DND-41 (cell line): ENCODE measurements around the gene ZBTB21.

Source experiments
- ATAC-seq: fragments of 200-7000 bp; cut with Tn5 transposase; 3 replicates; pipeline ENCODE4 v1.9.1; 2021; ENCODE audit warnings: low read depth; ENCODE audit not compliant: insufficient read depth
- DNase-seq: peaks from one replicate; pipeline ENCODE4 v3.0.0-alpha.2; 2020
- H2AFZ ChIP-seq: 2 replicates; pipeline ENCODE4 v1.6.0; 2012; ENCODE audit warnings: low read depth, low read length
- H3K27ac ChIP-seq: 2 replicates; pipeline ENCODE4 v1.5.1; 2012; ENCODE audit warnings: low read length, inconsistent platforms
- H3K27me3 ChIP-seq: fragments of 200-600 bp; sonication (generic); 2 replicates; pipeline ENCODE4 v1.6.0; 2012; ENCODE audit warnings: low read length, mild to moderate bottlenecking, inconsistent platforms; ENCODE audit not compliant: insufficient read depth, poor library complexity
- H3K36me3 ChIP-seq: 2 replicates; pipeline ENCODE4 v1.5.1; 2012; ENCODE audit warnings: low read length, inconsistent platforms; ENCODE audit not compliant: insufficient read depth
- H3K4me1 ChIP-seq: 2 replicates; pipeline ENCODE4 v1.5.1; 2012; ENCODE audit warnings: mild to moderate bottlenecking, low read length; ENCODE audit not compliant: insufficient read depth
- H3K4me2 ChIP-seq: 2 replicates; pipeline ENCODE4 v1.6.0; 2012; ENCODE audit warnings: mild to moderate bottlenecking, moderate library complexity, low read length, inconsistent platforms; ENCODE audit not compliant: insufficient read depth
- H3K4me3 ChIP-seq, 2 experiments: fragments of 200-600 bp in 1 of 2; shearing (Covaris generic) in 1 of 2; 2 replicates each; pipeline ENCODE4 v1.5.1; 2012 to 2016; ENCODE audit warnings: inconsistent platforms in 2 of 2, low read length in 2 of 2, mild to moderate bottlenecking in 2 of 2, low read depth in 1 of 2, moderate library complexity in 1 of 2
- H3K79me2 ChIP-seq: 2 replicates; pipeline ENCODE4 v1.6.0; 2012; ENCODE audit warnings: low read length, inconsistent platforms; ENCODE audit not compliant: insufficient read depth
- H3K9ac ChIP-seq: 2 replicates; pipeline ENCODE4 v1.6.0; 2012; ENCODE audit warnings: low read depth, mild to moderate bottlenecking, inconsistent platforms, low read length, moderate library complexity
- H3K9me3 ChIP-seq: 2 replicates; pipeline ENCODE4 v1.5.1; 2012; ENCODE audit warnings: low read length, moderate library complexity, mild to moderate bottlenecking, inconsistent platforms; ENCODE audit not compliant: insufficient read depth, severe bottlenecking
- H4K20me1 ChIP-seq: 2 replicates; pipeline ENCODE4 v1.6.0; 2012; ENCODE audit warnings: low read length; ENCODE audit not compliant: insufficient read depth
- EZH2 ChIP-seq: IDR thresholded peaks from 3 replicates; pipeline ENCODE4 v1.6.1; 2012; ENCODE audit warnings: borderline replicate concordance, low read depth, mild to moderate bottlenecking, moderate library complexity, low read length, inconsistent platforms; ENCODE audit not compliant: severe bottlenecking
- TF ChIP-seq, protein P1 (sequence below): IDR thresholded peaks from 2 replicates; pipeline ENCODE4 v1.5.1; 2012; ENCODE audit warnings: borderline replicate concordance, low read length, moderate library complexity, mild to moderate bottlenecking; ENCODE audit not compliant: poor library complexity, severe bottlenecking; ENCODE audit errors: extremely low read depth

Gene ZBTB21

DNA sequence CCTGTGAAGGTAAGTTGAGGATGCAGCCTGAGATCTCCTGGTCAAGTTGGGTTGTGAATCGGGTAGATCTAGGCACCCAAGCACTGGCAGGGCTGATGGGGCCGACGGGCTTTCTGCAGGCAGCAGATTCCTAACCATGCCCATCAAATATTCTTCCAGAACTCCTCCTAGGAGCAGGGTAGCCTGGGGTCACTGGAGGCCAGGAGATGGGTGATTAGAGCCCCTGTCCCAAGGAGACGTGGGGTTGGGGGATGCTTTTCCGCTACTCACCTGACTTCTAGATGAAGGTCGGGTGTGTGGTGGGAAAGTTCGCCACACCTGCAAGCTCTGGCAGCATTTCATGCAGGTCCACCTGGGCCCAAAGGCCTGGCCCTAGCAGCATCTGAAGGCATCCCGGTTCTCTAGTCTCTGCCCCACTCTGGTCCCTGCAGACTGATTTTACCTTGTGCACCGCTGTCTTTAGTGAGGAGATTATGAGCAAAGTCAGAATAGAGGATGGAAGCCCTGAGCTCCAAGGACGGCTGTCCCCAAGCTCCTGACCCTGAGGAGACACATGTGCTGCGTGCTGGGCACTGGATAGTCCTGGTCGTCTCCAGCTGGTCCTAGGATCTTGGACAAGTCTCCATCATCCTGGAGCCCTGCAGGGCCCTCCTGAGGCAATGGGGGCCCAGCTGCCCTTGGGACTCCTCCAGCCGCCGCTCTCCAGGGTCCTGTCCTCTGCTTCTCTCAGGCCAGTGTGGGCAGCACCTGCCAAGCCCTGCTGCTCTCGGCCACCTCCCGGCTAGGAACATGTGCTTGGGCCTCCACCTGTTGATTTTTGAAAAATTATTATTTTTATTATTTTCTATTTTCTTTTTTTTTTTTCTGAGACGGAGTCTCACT, 34.5 kb downstream of the ZBTB21 start:
- no peak overlapping the region for H3K4me3 ChIP-seq
- H3K27me3 ChIP-seq: no peaks in the 10 kb centered on the region
- DNase-seq (no peak), ATAC-seq (no peak)
- no peaks in the 10 kb centered on the region for H3K36me3 ChIP-seq
- no peaks in the 10 kb centered on the region for H4K20me1 ChIP-seq
- H2AFZ ChIP-seq: no peak overlapping the region
- no peak overlapping the region for H3K4me2 ChIP-seq
- no peaks in the 10 kb centered on the region for H3K79me2 ChIP-seq
- H3K27ac ChIP-seq: no peak overlapping the region
- H3K9me3 ChIP-seq: peaks cover 4% of the 10 kb centered on the region
- H3K4me1 ChIP-seq: peaks cover 12% of the 10 kb centered on the region
- H3K9ac ChIP-seq: no peak overlapping the region
- TF ChIP-seq, protein P1, sequence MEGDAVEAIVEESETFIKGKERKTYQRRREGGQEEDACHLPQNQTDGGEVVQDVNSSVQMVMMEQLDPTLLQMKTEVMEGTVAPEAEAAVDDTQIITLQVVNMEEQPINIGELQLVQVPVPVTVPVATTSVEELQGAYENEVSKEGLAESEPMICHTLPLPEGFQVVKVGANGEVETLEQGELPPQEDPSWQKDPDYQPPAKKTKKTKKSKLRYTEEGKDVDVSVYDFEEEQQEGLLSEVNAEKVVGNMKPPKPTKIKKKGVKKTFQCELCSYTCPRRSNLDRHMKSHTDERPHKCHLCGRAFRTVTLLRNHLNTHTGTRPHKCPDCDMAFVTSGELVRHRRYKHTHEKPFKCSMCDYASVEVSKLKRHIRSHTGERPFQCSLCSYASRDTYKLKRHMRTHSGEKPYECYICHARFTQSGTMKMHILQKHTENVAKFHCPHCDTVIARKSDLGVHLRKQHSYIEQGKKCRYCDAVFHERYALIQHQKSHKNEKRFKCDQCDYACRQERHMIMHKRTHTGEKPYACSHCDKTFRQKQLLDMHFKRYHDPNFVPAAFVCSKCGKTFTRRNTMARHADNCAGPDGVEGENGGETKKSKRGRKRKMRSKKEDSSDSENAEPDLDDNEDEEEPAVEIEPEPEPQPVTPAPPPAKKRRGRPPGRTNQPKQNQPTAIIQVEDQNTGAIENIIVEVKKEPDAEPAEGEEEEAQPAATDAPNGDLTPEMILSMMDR: no peak
- no peak for TF ChIP-seq EZH2

DNA sequence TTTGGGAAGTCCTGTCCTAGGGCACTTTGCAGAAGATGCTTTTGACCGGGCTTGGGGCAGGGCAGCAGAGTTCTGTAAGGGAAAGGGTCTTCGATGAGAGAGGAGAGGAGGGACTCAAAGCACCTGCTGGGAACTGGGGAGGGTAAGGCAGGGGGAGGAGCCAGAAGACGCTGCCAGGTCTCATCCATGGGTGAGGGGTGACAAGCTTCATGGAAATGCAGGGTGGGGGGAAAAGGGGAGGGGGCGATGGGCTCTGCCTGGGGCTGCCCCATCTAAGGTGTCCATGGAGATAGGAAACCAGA, 35.5 kb downstream of the ZBTB21 start:
- TF ChIP-seq EZH2: no peak
- TF ChIP-seq, protein P1: no peak
- no peak overlapping the region for H2AFZ ChIP-seq
- no peak for ATAC-seq
- no peaks in the 10 kb centered on the region for H3K36me3 ChIP-seq
- peaks cover 4% of the 10 kb centered on the region for H3K9me3 ChIP-seq
- no peaks in the 10 kb centered on the region for H3K79me2 ChIP-seq
- no peak overlapping the region for H3K4me3 ChIP-seq
- H3K9ac ChIP-seq: no peak overlapping the region
- H3K4me1 ChIP-seq: peaks cover 12% of the 10 kb centered on the region
- H3K27ac ChIP-seq: no peak overlapping the region
- H4K20me1 ChIP-seq: no peaks in the 10 kb centered on the region
- DNase-seq: no peak
- no peak overlapping the region for H3K4me2 ChIP-seq
- H3K27me3 ChIP-seq: no peaks in the 10 kb centered on the region

DNA sequence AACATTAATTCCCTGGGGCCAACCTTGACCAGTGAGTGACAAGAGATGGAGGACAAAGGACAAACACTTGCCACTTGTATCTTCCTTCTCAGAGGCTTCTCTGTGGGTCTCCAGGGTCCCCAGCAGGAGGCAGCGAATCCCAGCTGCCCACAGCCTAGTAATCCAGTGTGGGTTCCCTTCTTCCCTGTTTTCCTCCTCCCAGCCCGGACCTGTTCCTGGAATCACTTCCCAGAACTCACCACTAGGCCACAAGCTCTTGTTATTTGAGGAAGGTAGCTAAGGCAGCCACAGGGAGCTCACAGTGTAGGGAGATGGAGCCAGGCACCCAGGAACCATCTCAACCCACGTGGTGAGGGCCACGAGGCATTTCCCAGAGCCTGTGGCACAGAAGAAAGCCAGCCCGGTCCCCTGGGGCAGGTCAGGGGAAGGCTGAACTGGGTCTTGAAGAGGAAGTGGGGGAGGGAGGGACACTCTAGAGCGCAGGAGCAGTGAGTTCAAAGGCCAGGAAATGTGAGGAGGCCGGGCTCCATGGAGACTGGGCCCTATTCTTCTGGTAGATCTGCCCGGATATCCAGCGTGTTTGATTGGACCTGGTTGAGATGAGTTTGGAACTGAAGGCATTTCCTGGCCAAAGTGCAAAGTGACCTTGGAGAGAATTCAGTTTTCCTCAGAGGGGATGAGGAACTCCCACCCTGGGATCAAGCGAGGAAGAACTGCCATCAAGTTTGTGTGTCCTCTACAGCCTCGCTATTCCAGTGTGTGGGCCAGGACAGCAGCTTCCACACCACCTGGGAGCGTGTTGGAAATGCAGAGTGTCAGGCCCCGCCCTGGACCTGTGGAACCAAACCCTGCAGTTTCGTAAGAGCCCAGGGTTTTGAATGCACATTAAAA, 36.1 kb downstream of the ZBTB21 start:
- Histone ChIP-seq H3K4me1 (peaks cover 12% of the 10 kb centered on the region), H3K4me2 (no peak overlapping the region), H3K9me3 (no peaks in the 10 kb centered on the region), H3K27ac (no peak overlapping the region), H3K4me3 (no peak overlapping the region), H2AFZ (no peak overlapping the region; the same call in 1 of the 2 replicates), H3K36me3 (no peaks in the 10 kb centered on the region), H3K79me2 (no peaks in the 10 kb centered on the region), H4K20me1 (no peaks in the 10 kb centered on the region), H3K9ac (no peak overlapping the region), H3K27me3 (no peaks in the 10 kb centered on the region)
- TF ChIP-seq EZH2: no peak
- TF ChIP-seq, protein P1: peak; percentile 40
- ATAC-seq (peak; percentile 87), DNase-seq (peak; percentile 72)
